Psoas muscle (tissue), 8 donors: ENCODE results near the gene DEGS2. TPM values are rescaled to one million over a fixed set of nuclear protein-coding genes. Genes with fewer than 3 reads are reported as not detected.

Source experiments
- ATAC-seq, 4 donors: fragments of 200-7000 bp; cut with Tn5 transposase; one replicate each; pipeline ENCODE4 v1.9.1; 2020; ENCODE audit warnings: moderate library complexity in 3 of 4, mild to moderate bottlenecking in 2 of 4
- DNase-seq, 2 donors: peaks; one replicate each; pipeline ENCODE4 v3.0.0-alpha.2; 2020
- H3K27ac ChIP-seq: fragments of 200-600 bp; one replicate; pipeline ENCODE4 v1.8.0; 2022
- H3K27me3 ChIP-seq, 3 donors: fragments of 200-600 bp in 1 of 3; one replicate each; pipeline versions ENCODE4 v1.6.1 to v1.8.0; 2013 to 2022; ENCODE audit warnings: low read length in 2 of 3, mild to moderate bottlenecking in 2 of 3, moderate library complexity in 1 of 3; ENCODE audit not compliant: insufficient read depth in 3 of 3
- H3K36me3 ChIP-seq, 2 donors: fragments of 200-600 bp in 1 of 2; one replicate each; pipeline versions ENCODE4 v1.6.1 to v1.8.0; 2013 to 2022; ENCODE audit warnings: low read depth in 1 of 2, mild to moderate bottlenecking in 1 of 2, moderate library complexity in 1 of 2; ENCODE audit not compliant: insufficient read depth in 1 of 2
- H3K4me1 ChIP-seq: fragments of 200-600 bp; one replicate; pipeline ENCODE4 v1.8.0; 2022
- H3K4me3 ChIP-seq: fragments of 200-600 bp; one replicate; pipeline ENCODE4 v1.8.0; 2022; ENCODE audit warnings: mild to moderate bottlenecking
- H3K9me3 ChIP-seq: fragments of 200-600 bp; one replicate; pipeline ENCODE4 v1.8.0; 2022
- CTCF ChIP-seq: fragments of 200-600 bp; IDR thresholded peaks from one replicate; pipeline ENCODE4 v1.8.0; 2022; ENCODE audit warnings: antibody characterized with exemption
- WGBS, 3 donors: extraction: QIAGEN DNeasy Blood & Tissue Kit; methylation state at CpG; one replicate each; pipeline versions ENCODE4 v1.1.6 to v1.1.7; 2013; 5-methylcytosine and 5-hydroxymethylcytosine counted together
- intact Hi-C, 2 donors: fragments of 100-400 bp; cut with DNase I; formaldehyde crosslinking; loops; one replicate each; pipeline versions ENCODE4 v1.11.0 to v1.14.2; 2022
- polyA plus RNA-seq, 3 donors: library from polyadenylated mRNA; stranded (reverse); fragments of 200-250 nt; gene quantifications; one replicate each; pipeline ENCODE4 v1.2.3, GENCODE V29; 2013
- total RNA-seq, 4 donors: library from RNA; stranded (reverse); fragmentation: NEBNext Ultra II Directional in 2 of 4; extraction: Animal tissue kit (Norgen Biotek cat#: 25700) in 2 of 4; gene quantifications; one replicate each; pipeline versions ENCODE4 v1.2.1 to v1.2.4, GENCODE V29; 2021 to 2023
- donor health status: healthy with polysubstance abuse.
- donor health status: DM: no; HTN: no; CAD: no; lungs with moderate emphysema.
- donor health status: Bipolar disorder and iron deficiency.
- donor health status: healthy.
- donor health status: DM: yes; HTN: yes; CAD: no.
- donor health status: DM: no; HTN: no; CAD: no.
- donor health status: DM: no; HTN: no; CAD: no.
- donor health status: DM: yes; HTN: yes; CAD: no.

The DEGS2 gene
- total and polyA plus RNA-seq, 7 donors = 0.04 to 0.39 (median 0.24) TPM; not detected in 3

GRCh38 chr14:100178691-100179090, 19.2 kb upstream of the DEGS2 start:
- intact Hi-C loops = no loop called here
- no peak for TF ChIP-seq CTCF
- Histone ChIP-seq H3K36me3 (no peaks in the 10 kb centered on the region), H3K9me3 (no peaks in the 10 kb centered on the region), H3K4me3 (no peak overlapping the region), H3K27me3 (peaks cover 0 to under 1% (median 0%) of the 10 kb centered on the region in 3 donors), H3K27ac (no peak overlapping the region), H3K4me1 (no peaks in the 10 kb centered on the region)
- ATAC-seq (no peak), DNase-seq (no peak)
- WGBS, 3 donors = 96 to 99% (median 98%) methylated on average over 7 of the region's 7 CpGs

- intact Hi-C loops = no loop called here
- 92 to 95% (median 94%) methylated on average over 14 of the region's 14 CpGs for WGBS, 3 donors
- Histone ChIP-seq H3K4me1 (no peaks in the 10 kb centered on the region), H3K9me3 (no peaks in the 10 kb centered on the region), H3K27ac (no peak overlapping the region), H3K36me3 (no peaks in the 10 kb centered on the region), H3K4me3 (no peak overlapping the region), H3K27me3 (peaks cover 0 to 12% (median 2%) of the 10 kb centered on the region in 3 donors)
- no peak for DNase-seq
- ATAC-seq = no peak
- TF ChIP-seq CTCF = no peak
These were observed 17.4 kb upstream of the DEGS2 start for GRCh38 chr14:100176811-100177327.

- WGBS, 3 donors = 63 to 74% (median 69%) methylated on average over 7 of the region's 7 CpGs
- no peak overlapping the region for H3K4me3 ChIP-seq
- ATAC-seq = no peak
- no peak for TF ChIP-seq CTCF
- H3K27me3 ChIP-seq = peaks cover 0 to 33% (median 2%) of the 10 kb centered on the region in 3 donors
- intact Hi-C loops = no loop called here
- no peaks in the 10 kb centered on the region for H3K9me3 ChIP-seq
- DNase-seq = no peak
- H3K4me1 ChIP-seq = no peaks in the 10 kb centered on the region
- H3K36me3 ChIP-seq = no peaks in the 10 kb centered on the region
- no peak overlapping the region for H3K27ac ChIP-seq
These were observed 13.9 kb upstream of the DEGS2 start for GRCh38 chr14:100173353-100173752.

- Histone ChIP-seq H3K27me3 (peaks cover 0 to 33% (median 2%) of the 10 kb centered on the region in 3 donors), H3K4me3 (no peak overlapping the region), H3K36me3 (no peaks in the 10 kb centered on the region), H3K27ac (no peak overlapping the region), H3K9me3 (no peaks in the 10 kb centered on the region), H3K4me1 (no peaks in the 10 kb centered on the region)
- TF ChIP-seq CTCF = no peak
- ATAC-seq = no peak
- intact Hi-C loops = no loop called here
- DNase-seq = no peak
- 80 to 88% (median 86%) methylated on average over 5 of the region's 5 CpGs for WGBS, 3 donors
These were observed 13.4 kb upstream of the DEGS2 start for GRCh38 chr14:100172811-100173210.

GRCh38 chr14:100170880-100171279, 11.4 kb upstream of the DEGS2 start:
- no peak for ATAC-seq
- WGBS, 3 donors = 76 to 93% (median 86%) methylated on average over 2 of the region's 2 CpGs
- intact Hi-C loops = no loop called here

More at GRCh38 chr14:100170880-100171279, 11.4 kb upstream of the DEGS2 start:
- Histone ChIP-seq H3K27me3 (peaks cover 0 to 37% (median 5%) of the 10 kb centered on the region in 3 donors), H3K36me3 (no peaks in the 10 kb centered on the region), H3K9me3 (no peaks in the 10 kb centered on the region), H3K4me1 (peaks cover 4% of the 10 kb centered on the region), H3K27ac (no peak overlapping the region), H3K4me3 (no peak overlapping the region)
- no peak for DNase-seq
- no peak for TF ChIP-seq CTCF
